GM12878 (cell line): ENCODE results near the gene F12. TPM values are rescaled to one million over a fixed set of nuclear protein-coding genes. Genes with fewer than 3 reads are reported as not detected.

Experiments
- ATAC-seq: fragments of 200-7000 bp; cut with Tn5 transposase; 3 replicates; pipeline ENCODE4 v1.9.1; 2020; ENCODE audit warnings: mild to moderate bottlenecking, moderate library complexity
- BruUV-seq: library from RNA; stranded (reverse); fragments of 400-500 nt; replicated peaks from 2 replicates; lab custom pipeline; 2021; lab: Mats Ljungman, UMichigan
- CTCF ChIA-PET: fragments of 300-600 bp; sonication (Branson Sonifier 250); formaldehyde crosslinking; extraction: SDS; loops from one replicate; lab custom pipeline; 2021; ENCODE audit warnings: inconsistent platforms; lab: Yijun Ruan, JAX
- POLR2A ChIA-PET: fragments of 350-600 bp; formaldehyde crosslinking; extraction: SDS; loops from one replicate; lab custom pipeline; 2021; ENCODE audit warnings: inconsistent platforms; lab: Charles Lee
- RAD21 ChIA-PET: fragments of 300-600 bp; sonication (Branson Sonifier 250); formaldehyde crosslinking; loops from one replicate; lab custom pipeline; 2023; ENCODE audit warnings: antibody characterized with exemption; ENCODE audit not compliant: unreplicated experiment; lab: Charles Lee
- SMC1A ChIA-PET: fragments of 300-600 bp; sonication (Branson Sonifier 250); formaldehyde crosslinking; loops from one replicate; lab custom pipeline; 2023; ENCODE audit not compliant: unreplicated experiment, uncharacterized antibody; lab: Charles Lee
- DNase-seq: peaks from one replicate; pipeline ENCODE4 v3.0.0-alpha.2; 2011; ENCODE audit warnings: low read depth, low spot score
- FAIRE-seq: peaks from 3 replicates; lab custom pipeline; 2011; peaks lifted over from hg19 to GRCh38; lab: Jason Lieb, UNC
- H2AFZ ChIP-seq: 2 replicates; pipeline ENCODE4 v1.6.0; 2011; ENCODE audit warnings: low read depth, low read length, control low read depth; ENCODE audit not compliant: control insufficient read depth
- H3K27ac ChIP-seq: 2 replicates; pipeline ENCODE4 v1.5.1; 2011; ENCODE audit warnings: control low read depth; ENCODE audit not compliant: control insufficient read depth, insufficient read depth
- H3K27me3 ChIP-seq, 2 experiments: replicated peaks in 1 of 2; 2 replicates each; pipeline versions ENCODE4 v1.6.0 to v1.6.1; 2011; ENCODE audit warnings: low read length in 1 of 2; ENCODE audit not compliant: control insufficient read depth in 2 of 2, insufficient read depth in 2 of 2
- H3K36me3 ChIP-seq, 2 experiments: 2 replicates each; pipeline ENCODE4 v1.5.1; 2011; ENCODE audit warnings: low read length in 1 of 2; ENCODE audit not compliant: control insufficient read depth in 2 of 2, insufficient read depth in 2 of 2
- H3K4me1 ChIP-seq: 2 replicates; pipeline ENCODE4 v1.6.1; 2011; ENCODE audit warnings: mild to moderate bottlenecking, low read length, moderate library complexity, mixed read lengths; ENCODE audit not compliant: control insufficient read depth, insufficient read depth
- H3K4me2 ChIP-seq: 2 replicates; pipeline ENCODE4 v1.6.0; 2011; ENCODE audit warnings: control low read depth; ENCODE audit not compliant: control insufficient read depth, insufficient read depth
- H3K4me3 ChIP-seq: fragments of 200-600 bp; sonication (generic); 2 replicates; pipeline ENCODE4 v1.5.1; 2016
- H3K79me2 ChIP-seq: 2 replicates; pipeline ENCODE4 v1.6.0; 2011; ENCODE audit warnings: low read length; ENCODE audit not compliant: control insufficient read depth, insufficient read depth
- H3K9ac ChIP-seq: 2 replicates; pipeline ENCODE4 v1.8.0; 2011; ENCODE audit warnings: low read length, control low read depth, mixed read lengths; ENCODE audit not compliant: control insufficient read depth, insufficient read depth
- H3K9me3 ChIP-seq: replicated peaks from 3 replicates; pipeline ENCODE4 v1.5.1; 2011; ENCODE audit warnings: mild to moderate bottlenecking, low read length; ENCODE audit not compliant: control insufficient read depth, insufficient read depth
- H4K20me1 ChIP-seq: 2 replicates; pipeline ENCODE4 v1.6.0; 2011; ENCODE audit not compliant: control insufficient read depth, insufficient read depth
- CHD4 ChIP-seq: fragments of 200-600 bp; sonication (generic); IDR thresholded peaks from 2 replicates; pipeline ENCODE4 v1.6.1; 2016; ENCODE audit warnings: mild to moderate bottlenecking
- ELK1 ChIP-seq: IDR thresholded peaks from 2 replicates; pipeline ENCODE4 v1.6.1; 2012; ENCODE audit warnings: low read depth, low read length, improper control_type of control experiment
- MEF2A ChIP-seq: IDR thresholded peaks from 2 replicates; pipeline ENCODE4 v1.6.1; 2011; ENCODE audit warnings: low read depth, mild to moderate bottlenecking, low read length, moderate library complexity; ENCODE audit not compliant: insufficient read depth
- MTA2 ChIP-seq: fragments of 450-650 bp; IDR thresholded peaks from 2 replicates; pipeline ENCODE4 v1.6.1; 2016; ENCODE audit warnings: low read depth, mild to moderate bottlenecking, moderate library complexity
- NRF1 ChIP-seq: conservative IDR thresholded peaks from 2 replicates; pipeline ENCODE4 v1.6.1; 2011; ENCODE audit warnings: mild to moderate bottlenecking, low read depth, low read length, improper control_type of control experiment
- SUZ12 ChIP-seq: fragments of 200-600 bp; sonication (generic); IDR thresholded peaks from one replicate; pipeline ENCODE4 v1.6.1; 2018; ENCODE audit warnings: antibody characterized with exemption, mild to moderate bottlenecking; ENCODE audit not compliant: unreplicated experiment
- ZZZ3 ChIP-seq: IDR thresholded peaks from 2 replicates; pipeline ENCODE4 v1.6.1; 2011; ENCODE audit warnings: low read depth; ENCODE audit not compliant: control insufficient read depth, insufficient read length
- WGBS: methylation state at CpG from one replicate; pipeline ENCODE4 v1.1.6; 2016; ENCODE audit warnings: low lambda C conversion rate; ENCODE audit not compliant: insufficient replicate concordance, insufficient coverage; ENCODE audit errors: missing lambda C conversion rate; 5-methylcytosine and 5-hydroxymethylcytosine counted together
- in situ Hi-C: fragments of 300-500 bp; cut with MboI; formaldehyde crosslinking; loops from 9 replicates; pipeline ENCODE4 v1.14.3; 2018; ENCODE audit warnings: mixed read lengths
- intact Hi-C: fragments of 100-400 bp; cut with micrococcal nuclease; formaldehyde crosslinking; loops from one replicate; pipeline ENCODE4 v1.14.2; 2022; ENCODE audit not compliant: unreplicated experiment
- polyA plus RNA-seq, 11 experiments: library from polyadenylated mRNA; depleted of rRNA in 4 of 11; unstranded in 6 of 11; stranded (reverse) in 5 of 11; fragments of >200 nt; fragmentation: Nextera tagmentation in 4 of 11; fragmentation: Illumina TruSeq in 1 of 11; extraction: Ambion mirVana in 4 of 11; extraction: Trizol in 1 of 11; gene quantifications; 1 replicate in 1 of 11; 2 replicates in 10 of 11; pipeline versions ENCODE4 v1.2.1 to v1.2.3, GENCODE V29; 2011 to 2016; ENCODE audit warnings: inconsistent platforms in 2 of 11, missing spikeins in 2 of 11, low read depth in 1 of 11
- total RNA-seq, 4 experiments: library from RNA; depleted of rRNA in 3 of 4; stranded (reverse); fragments of >200 nt in 3 of 4; fragmentation: Illumina TruSeq in 1 of 4; extraction: Trizol in 1 of 4; gene quantifications; 2 replicates each; pipeline versions ENCODE4 v1.2.1 to v1.2.3, GENCODE V29; 2013 to 2021
- TF ChIP-seq, protein P1 (sequence below): fragments of 450-650 bp; IDR thresholded peaks from 2 replicates; pipeline ENCODE4 v1.6.1; 2017; ENCODE audit warnings: low read depth, mild to moderate bottlenecking, moderate library complexity

The F12 gene
- total and polyA plus RNA-seq, 10 of the 15 experiments (the other 5 are each of a cell fraction or from before 2014, with no cell fraction given): 0.25 to 11.3 (median 5.5) TPM

DNA sequence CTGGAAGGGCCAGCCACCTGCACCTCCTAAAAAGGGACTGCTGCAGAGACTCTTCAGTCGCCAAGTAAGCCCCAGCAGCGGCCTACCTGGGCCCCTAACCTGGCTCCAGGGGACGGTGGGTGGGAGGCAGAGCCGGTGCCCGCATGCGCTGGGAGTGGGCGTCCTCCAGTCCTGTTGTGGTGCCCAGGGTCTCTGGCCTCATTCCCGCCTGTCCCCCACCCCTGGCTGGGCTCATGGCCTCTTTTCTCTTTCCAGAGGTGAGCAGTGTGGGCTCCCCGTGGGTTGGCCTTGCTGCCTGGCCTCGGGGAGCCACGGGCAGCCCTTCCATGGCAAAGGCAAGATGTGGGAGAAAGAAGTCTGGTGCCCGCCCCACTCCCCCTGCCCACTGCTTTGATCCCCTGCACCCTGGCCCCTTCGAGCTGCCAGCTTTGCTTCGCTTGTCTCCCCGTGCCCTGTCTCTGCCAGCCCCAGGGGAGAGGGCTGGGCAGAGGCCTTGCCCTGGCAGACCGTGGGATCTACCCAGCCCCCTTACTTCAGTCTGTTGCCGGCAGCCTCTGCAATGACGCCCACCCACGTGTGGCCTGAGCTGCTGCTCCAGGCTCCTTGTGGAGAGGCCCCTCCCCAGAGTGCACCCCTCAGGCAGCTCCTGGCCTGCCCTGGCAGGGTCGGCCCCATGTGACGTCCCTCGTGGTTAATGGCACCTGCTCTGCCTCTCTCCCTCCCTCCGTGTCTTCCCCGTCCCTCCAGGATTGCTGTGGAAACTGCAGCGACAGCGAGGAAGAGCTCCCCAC lies 31.8 kb upstream of the F12 start:
- BruUV-seq: no TSS peak
- Histone ChIP-seq H3K4me2 (no peak overlapping the region), H3K79me2 (peaks cover under 1% of the 10 kb centered on the region; the same call in 1 of the 2 replicates), H3K27ac (no peak overlapping the region), H4K20me1 (no peaks in the 10 kb centered on the region), H3K4me1 (peaks cover 24% of the 10 kb centered on the region), H2AFZ (no peak overlapping the region), H3K27me3 (no peaks in the 10 kb centered on the region), H3K36me3 (peaks cover 17 to 25% of the 10 kb centered on the region in 2 experiments), H3K4me3 (no peak overlapping the region), H3K9me3 (no peaks in the 10 kb centered on the region), H3K9ac (no peak overlapping the region)
- DNase-seq: no peak
- ChIA-PET CTCF (interaction anchor here (1.2 kb wide), 1 partner anchor 37 kb away, joined by 6 read pairs; no protein-coding TSS in a partner anchor), RAD21 (interaction anchor here (1.0 kb wide), 1 partner anchor 10 kb away, joined by 3 read pairs; no protein-coding TSS in a partner anchor), SMC1A (interaction anchor here (7.4 kb wide), 1 partner anchor 10 kb away, joined by 73 read pairs; no protein-coding TSS in a partner anchor), POLR2A (interaction anchor here (1.0 kb wide), 1 partner anchor 16 kb away, joined by 5 read pairs; no protein-coding TSS in a partner anchor)
- TF ChIP-seq NRF1 (no peak), ZZZ3 (no peak), ELK1 (no peak), MEF2A (no peak), SUZ12 (no peak), MTA2 (no peak), CHD4 (no peak)
- TF ChIP-seq, protein P1, sequence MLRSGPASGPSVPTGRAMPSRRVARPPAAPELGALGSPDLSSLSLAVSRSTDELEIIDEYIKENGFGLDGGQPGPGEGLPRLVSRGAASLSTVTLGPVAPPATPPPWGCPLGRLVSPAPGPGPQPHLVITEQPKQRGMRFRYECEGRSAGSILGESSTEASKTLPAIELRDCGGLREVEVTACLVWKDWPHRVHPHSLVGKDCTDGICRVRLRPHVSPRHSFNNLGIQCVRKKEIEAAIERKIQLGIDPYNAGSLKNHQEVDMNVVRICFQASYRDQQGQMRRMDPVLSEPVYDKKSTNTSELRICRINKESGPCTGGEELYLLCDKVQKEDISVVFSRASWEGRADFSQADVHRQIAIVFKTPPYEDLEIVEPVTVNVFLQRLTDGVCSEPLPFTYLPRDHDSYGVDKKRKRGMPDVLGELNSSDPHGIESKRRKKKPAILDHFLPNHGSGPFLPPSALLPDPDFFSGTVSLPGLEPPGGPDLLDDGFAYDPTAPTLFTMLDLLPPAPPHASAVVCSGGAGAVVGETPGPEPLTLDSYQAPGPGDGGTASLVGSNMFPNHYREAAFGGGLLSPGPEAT: no peak
- FAIRE-seq: no peak
- ATAC-seq: no peak
- in situ Hi-C loops: no loop called here
- intact Hi-C loops: no loop called here
- 79% methylated on average over 26 of the region's 26 CpGs for WGBS
